Measurements from ENCODE around the gene DEFB114.
"Not testable (repeated sequence)": the region's sequence is repeated elsewhere in the genome, so short reads cannot be mapped to it uniquely, and the experiment has no call there.

DEFB114 gene, protein sequence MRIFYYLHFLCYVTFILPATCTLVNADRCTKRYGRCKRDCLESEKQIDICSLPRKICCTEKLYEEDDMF

DNA sequence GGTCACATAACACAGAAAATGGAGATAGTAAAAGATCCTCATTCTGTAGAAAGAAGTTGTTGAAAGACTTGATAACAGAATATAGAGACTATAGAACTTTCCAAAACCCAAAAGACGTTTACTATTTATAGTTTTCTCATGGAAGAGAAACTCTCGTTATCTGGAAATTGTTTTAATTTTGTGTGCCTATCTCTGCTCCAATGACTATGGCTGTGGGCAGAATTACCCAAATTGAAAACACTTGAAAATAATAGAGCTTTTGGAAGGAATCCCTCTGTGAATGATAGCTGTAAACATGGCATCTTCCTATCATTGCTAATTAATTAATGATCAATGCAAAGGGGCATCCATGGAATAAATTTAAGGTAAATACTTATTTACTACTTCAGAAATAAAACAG, at the start of gene DEFB114:
Gene DEFB114 (minus strand): TSS at position 101 of the 400 bp plus-strand sequence. CDS start 59 bp downstream, at position 42.
- no peak for DNase-seq (ENCODE audit: low read depth in 2 of 2)

DNA sequence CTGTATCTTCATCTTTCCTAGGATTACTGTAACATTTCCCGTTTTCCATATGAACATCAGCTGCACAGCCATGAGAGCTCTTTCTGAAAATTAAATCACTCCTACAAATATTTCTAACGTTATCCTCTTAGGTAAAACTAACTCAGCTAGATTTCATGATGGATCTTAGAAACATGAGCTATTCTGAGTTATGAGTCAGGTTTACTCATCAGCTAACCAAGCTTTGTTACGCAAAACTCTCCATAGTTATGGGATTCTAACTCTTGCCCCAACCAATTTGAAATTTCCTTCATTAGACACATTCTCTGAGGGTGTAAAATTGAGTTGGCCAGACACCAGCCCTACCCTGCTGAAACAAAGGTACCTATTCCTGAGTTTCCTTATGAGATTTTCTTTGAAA, 43.9 kb upstream of the DEFB114 start:
- no peak for DNase-seq (ENCODE audit: low read depth in 2 of 2)

DNA sequence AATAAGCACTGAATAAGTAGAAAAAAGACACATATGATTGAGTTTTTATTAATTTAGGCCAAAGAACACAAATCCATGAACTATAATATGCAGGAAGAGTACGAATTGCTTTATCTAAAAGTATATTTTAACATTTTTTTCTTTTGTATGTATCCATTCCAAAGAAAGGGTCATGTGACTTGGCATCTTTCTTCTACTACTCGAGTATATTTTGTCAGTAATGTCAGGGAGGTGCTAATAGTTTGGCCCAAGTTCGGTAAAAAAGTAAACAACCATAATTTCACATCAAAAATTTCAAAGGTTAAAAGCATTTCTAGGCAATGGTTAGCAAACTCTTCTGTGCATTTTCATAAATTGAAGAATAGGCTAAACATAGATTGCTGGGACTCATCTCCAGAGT, 39.2 kb upstream of the DEFB114 start:
- no peak for DNase-seq (ENCODE audit: low read depth in 2 of 2)

DNA sequence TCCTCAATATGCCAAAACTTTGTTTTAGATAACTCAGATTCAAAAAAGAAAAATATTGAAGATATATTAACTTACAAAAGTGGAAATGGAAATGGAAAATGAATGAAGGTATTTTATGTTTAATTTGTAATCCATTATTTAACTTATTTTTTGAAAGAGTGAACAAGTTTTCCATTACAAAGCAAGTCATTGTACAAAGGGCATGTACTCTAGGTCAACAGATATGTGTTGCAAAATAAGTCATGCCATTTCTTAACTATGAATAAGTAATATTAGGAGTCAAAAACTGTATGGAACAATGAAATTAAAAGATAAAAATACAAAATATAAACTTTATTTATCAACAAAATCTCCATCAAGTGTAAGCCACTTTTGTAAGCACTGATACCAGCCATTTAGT, 31.3 kb upstream of the DEFB114 start:
- DNase-seq (ENCODE audit: low read depth in 2 of 2), result no peak

DNA sequence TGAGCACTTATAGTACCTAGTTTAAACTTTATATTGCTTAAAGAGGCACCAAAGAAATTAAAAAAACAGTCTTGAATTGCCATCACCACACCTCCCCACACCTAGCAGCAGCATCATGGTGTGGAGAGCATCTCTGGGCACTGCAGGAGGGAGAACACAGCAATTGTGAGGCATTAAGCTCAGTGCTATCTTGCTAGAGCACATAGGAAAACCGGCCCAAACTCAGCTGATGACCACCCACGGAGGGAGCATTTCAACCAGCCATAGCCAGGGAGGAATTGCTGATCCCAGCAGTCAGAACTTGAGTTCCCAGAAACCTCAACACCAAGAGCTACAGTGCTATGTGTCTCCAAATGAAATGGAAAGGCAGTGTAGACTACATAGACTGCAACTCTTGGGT, 24.9 kb upstream of the DEFB114 start:
- DNase-seq (ENCODE audit: low read depth in 2 of 2), result no peak

DNA sequence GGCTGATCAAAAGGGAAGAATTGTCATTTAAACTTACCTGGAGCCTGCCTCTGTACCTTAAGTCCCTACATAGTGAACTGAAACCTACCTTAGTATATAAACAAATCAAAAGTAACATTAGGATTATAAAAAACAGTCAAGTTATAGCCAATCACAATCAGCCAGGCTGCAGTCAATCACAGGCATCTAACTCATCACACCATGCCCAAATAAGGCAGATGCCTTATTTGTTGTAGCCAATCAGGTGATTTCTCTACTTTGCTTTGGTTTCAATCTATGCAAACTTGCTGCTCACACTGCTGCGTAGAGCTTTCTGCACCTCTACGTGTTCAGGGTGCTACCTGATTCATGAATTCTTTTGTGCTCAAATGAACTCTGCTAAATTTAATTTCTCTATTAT, 23.8 kb upstream of the DEFB114 start:
- DNase-seq (ENCODE audit: low read depth in 2 of 2), result no peak

DNA sequence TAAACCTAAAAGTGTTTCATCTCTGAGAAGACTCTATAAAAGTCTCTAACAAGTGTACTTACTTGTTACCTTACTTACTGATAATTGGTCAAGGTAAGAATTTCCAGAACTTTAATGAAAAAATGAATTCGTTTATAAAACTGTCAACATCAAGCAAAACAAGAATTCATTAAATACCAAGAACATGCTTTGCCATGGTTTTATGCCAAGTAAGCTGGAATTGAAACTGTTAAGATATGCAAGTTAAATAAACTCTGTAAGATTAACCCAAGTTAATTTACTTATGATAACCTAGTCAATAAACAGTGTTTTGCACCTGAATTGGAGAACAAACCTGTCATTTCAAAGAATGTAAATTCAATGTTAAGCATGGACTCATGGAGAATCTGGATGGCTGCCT, 22.6 kb upstream of the DEFB114 start:
- DNase-seq (ENCODE audit: low read depth in 2 of 2), result no peak

DNA sequence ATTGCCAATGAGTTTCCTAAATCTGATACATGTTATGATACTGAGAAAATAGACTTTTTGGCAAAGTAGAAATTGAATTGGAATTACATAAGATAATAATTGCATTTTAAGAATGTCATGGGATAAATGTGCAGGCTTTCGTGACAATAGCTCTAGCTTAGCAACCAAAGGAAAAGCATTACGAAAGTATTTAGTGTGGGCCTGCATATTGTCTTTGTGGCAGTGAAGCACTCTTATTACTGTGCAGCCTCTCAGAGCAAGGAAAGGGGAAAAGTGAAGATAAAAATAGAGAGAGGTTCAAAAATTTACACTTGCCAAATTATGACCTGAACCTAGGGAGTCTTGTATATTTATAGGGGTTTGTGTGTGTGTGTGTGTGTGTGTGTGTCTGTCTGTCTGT, 18.1 kb upstream of the DEFB114 start:
- no peak for DNase-seq (ENCODE audit: low read depth in 2 of 2)

DNA sequence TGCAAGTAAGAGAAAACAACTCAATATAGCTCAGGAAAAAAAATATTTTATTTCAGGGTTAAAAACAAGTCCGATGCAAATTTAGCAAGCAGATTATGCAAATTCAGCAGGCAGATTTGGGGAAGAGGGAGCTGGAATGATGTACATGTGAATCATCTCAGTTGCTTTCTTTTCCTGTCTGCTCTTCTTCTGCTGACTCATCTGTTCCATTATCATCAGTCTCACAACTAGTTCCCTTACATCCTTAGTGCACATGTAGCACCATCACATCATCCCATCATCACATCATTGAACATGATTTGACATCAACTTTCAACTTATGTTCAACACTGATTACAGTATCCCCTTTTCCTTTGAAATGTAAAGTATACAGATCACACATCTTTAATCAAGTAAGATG, 16.9 kb upstream of the DEFB114 start:
- DNase-seq (ENCODE audit: low read depth in 2 of 2), result no peak

DNA sequence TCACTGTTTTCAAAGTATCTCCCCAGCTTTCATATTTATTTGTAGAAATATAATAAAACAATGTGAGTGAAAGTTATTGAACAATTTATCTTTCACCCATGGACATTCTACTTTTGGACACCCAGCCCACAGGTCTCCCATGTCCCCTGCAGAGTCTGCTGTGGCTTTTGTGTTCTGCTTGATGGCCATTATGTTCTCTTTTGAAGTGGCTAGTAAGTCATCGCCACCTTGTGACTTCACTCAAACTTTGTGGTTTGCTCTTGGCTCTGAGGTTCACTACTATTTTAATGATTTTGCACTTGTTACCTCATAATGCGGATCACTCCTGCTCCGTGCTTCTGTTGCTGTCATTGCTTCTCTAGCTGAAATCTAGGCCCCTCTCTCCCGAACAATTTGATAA, 15.6 kb upstream of the DEFB114 start:
- DNase-seq (ENCODE audit: low read depth in 2 of 2), result no peak

DNA sequence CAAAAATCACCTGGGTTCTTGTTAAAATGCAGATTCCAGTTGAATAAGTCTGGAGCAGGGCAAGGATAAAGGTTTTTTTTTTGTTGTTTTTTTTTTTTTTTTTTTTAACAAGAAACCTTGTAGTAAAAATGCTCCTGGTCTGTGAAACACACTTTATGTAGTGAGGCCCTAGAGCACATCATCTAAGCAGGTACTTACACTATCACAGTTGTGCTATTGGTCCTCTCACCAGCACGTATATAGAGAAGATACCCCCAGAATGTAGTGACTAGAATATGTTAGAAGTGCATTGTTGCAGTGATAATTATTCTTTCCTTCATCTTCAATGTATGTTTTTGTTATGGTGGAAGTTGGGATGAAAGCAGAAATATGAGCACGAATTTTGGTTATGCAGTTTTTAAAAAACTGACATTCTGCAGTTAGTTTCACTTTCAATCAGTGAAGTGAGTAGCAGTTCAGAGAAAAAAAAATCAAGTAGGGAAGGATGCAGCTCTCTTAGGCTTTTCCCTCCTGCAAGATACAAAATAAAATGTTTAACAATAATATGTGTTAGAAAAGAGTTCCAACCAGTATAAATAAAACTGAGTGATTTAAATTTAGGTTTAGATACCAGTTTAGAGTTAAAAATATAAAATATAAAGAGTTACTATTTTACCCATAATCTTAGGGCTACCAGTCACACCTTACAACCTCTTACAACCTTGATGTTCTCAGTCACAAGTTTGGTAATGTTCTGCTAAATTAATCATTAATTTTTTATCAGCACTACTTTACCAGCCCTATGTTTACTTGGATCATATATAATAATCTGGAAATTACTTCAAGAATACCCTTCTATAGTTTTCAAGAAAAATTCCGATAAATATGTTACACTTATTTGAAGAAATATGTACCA, 14.6 kb upstream of the DEFB114 start:
- DNase-seq (ENCODE audit: low read depth in 2 of 2), result no peak

DNA sequence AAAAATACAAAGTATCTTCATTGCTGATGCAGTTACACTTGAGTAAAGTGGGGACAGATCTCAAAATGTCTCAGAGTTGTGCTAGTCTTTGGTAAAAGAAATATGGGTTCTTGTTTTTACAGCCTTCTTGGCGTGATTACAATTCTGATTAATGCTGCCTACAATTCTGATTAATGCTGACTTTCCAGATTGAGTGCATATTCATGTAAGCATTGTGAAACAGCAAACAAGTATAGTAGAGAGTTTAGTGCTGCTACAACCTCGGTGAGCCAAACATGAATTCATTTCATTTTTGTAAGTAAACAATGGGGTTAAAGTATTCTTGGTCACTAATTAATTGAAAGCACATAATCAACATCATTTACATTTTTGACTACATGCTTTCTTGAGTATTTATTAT, 5.6 kb upstream of the DEFB114 start, which contains the start of gene DEFB113:
Gene DEFB113 (minus strand): TSS at position 21 of the 400 bp plus-strand sequence. CDS start 0 bp downstream, at position 21.
- no peak for DNase-seq (ENCODE audit: low read depth in 2 of 2)

DNA sequence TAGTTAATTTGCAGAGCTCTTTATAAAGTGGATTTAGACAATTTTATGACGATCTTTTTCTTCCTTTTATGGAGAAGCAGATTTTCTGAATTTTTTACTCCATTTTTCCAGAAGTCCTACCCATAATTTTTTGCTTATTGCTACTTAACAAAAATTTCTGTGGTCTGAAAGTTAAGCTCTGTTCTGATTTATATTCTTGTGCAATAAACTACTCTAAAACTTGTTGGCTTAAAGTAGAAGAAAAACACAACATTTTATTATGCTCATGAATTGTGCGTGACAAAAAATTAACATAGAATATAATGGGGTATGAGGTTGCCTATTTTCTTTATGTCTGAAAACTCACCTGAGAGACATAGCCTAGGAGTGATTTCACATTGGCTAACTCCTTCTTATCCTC, 2.9 kb upstream of the DEFB114 start:
- DNase-seq (ENCODE audit: low read depth in 2 of 2), result no peak

DNA sequence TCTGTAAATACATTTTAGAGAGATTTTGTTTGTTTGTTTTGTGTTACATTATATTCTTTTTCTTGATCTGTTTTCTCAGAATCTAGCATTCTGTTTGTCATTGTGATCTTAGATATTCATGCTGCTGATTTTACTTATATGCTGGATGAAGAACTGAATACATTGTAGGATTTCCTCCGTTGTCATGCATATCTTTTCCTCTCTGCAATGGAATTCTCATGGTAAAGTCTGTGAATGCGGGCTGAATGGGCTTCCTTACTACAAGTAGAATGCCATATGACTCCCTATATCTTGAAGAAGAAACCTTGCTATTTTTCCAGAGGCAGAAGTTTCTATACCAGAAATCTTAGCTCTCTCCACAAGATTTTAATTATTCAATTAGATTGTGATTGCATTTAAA, 2.4 kb upstream of the DEFB114 start:
- no peak for DNase-seq (ENCODE audit: low read depth in 2 of 2)

DNA sequence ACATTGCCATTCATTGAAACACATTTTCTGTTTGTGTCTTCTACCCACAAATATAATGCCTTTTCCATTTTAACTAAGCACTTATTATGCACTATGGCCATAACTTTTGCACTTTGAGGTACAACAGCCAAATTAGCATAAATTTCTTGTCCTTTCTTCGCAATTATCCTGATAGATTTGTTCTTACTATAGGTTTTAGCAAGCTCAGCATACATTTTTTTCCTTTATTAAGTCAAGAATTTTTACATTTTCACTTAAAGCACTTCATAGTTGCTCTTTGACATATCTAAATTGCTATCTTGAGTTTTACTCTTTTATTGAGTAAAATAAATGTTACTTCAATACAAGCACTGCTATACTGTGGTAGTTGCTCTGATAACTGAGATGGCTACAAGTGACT, 5.8 kb downstream of the DEFB114 start:
- DNase-seq (ENCODE audit: low read depth in 2 of 2), result no peak

DNA sequence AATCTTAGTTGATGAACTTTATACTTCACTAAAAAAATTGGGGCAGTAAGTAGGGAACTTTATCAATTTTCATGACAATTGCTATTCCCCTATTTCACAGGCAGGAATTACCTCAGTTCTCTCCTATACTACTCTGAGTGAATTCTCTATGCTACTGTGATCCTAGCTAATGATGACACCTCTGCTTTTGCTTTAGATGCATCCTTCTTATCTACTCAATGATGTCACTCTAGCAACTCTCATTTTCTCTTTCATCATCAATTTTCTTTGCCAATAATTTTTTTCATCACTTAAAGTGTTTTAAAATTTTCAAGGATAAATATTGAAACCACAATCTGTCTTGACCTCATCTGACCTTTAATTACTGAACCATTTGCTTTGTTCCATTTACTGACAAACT, 8.1 kb downstream of the DEFB114 start:
- DNase-seq (ENCODE audit: low read depth in 2 of 2), result no peak

DNA sequence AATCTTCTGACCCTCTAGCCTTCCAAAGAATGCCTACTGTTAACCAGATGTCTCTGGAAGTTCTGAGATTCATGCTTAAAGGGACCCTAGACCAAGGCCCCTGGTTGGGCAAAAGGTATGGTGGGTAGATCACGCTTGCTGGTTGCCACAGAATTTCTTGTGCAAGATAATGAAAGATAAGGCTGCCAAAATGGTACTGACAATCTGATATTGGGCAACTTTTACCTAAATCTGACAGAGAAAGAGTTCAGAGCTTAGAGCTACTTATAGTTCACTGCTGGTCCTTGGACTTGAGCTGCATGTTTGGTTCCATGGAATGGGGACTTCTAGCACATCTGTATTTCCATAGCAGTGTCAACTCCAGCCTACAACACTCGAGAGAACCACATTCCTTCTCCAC, 12.0 kb downstream of the DEFB114 start:
- no peak for DNase-seq (ENCODE audit: low read depth in 2 of 2)

DNA sequence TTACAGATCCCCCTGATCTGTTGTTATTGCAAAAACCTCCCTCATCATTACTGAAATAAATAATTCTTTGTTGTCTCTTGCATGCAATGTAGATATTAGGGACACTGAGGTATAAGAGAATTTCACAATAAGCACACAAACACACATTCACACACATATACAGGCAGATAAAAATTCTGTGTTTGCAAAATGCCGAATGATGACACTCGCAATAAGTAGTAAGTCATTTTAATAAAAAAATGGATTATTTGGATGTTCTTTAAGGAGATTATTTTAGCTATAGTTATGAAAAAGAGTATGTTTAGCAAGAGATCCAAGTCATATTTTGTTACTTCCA, 13.6 kb downstream of the DEFB114 start:
- DNase-seq (ENCODE audit: low read depth in 2 of 2), result no peak

DNA sequence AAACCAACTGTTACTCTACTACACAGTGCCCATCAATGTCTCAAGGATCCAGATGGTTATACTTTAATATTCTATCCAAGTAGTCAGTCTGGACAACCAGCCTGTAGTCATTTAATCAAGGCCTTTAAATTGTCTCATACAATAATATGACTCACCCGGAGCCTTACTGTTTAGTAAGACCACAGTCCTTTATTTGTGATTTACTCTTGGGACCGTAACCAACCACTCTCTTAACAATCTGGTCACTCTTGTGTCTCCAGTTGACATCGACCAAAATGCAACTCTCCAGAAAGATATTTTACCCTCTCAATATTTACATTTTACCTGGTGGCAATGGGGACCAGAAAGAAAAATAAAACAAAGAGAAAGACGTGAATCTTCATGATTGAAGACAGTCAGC, 14.9 kb downstream of the DEFB114 start:
- no peak for DNase-seq (ENCODE audit: low read depth in 2 of 2)

DNA sequence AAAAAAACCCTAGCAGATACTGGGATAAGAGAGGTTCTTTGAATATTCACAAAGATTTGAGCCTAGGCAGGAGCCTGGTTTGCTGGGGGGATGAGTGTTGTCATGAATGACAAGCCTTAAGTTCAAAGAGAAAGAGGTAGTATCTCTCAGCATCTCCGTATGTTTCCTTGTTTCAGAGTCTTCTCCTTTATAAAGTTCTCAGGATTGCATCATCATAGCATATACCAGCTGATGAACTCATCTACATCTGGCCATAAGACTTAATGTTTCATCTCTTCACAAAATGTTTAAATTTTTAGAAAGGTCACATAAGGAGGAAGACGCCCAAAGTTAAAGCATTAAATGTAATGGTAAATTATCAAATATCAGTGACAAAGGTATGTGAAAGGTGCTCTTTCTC, 17.1 kb downstream of the DEFB114 start:
- no peak for DNase-seq (ENCODE audit: low read depth in 2 of 2)

DNA sequence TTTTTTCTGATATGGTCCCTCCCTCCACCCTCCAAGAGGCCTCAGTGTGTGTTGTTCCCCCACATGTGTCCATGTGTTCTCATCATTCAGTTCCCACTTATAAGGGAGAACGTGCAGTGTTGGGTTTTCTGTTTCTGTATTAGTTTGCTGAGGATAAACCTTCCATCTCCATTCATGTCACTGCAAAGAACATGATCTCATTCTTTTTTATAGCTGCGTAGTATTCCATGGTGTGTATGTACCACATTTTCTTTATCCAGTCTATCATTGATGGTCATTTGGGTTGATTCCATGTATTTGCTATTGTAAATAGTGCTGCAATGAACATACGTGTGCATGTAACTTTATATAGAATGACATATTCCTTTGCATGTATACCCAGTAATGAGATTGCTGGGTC, 19.9 kb downstream of the DEFB114 start:
- not testable (repeated sequence) for DNase-seq (ENCODE audit: low read depth in 2 of 2)

DNA sequence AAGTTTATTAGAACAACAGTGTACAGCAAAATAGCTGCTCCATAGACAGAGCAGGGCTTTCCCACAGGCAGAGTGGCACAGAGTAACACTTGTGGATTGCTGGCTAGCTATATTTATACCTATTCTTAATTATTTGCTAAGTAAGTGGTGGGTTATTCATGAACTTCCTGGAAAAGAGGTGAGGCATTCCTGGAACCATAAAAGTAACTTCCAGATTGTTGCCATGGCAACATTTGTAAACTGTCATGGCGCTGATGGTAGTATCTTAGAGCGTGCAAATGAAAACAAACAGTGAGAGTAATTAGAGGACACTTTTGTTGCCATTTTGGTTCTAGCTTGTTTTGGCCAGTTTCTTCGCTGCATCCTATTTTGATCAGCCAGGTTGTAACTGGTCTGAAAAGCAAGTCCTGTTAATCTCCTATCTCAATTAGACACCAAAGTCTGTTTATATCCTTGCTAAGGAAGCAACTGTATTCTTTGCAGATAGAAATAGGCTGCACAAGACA, 23.9 kb downstream of the DEFB114 start:
- DNase-seq (ENCODE audit: low read depth in 2 of 2), result no peak

DNA sequence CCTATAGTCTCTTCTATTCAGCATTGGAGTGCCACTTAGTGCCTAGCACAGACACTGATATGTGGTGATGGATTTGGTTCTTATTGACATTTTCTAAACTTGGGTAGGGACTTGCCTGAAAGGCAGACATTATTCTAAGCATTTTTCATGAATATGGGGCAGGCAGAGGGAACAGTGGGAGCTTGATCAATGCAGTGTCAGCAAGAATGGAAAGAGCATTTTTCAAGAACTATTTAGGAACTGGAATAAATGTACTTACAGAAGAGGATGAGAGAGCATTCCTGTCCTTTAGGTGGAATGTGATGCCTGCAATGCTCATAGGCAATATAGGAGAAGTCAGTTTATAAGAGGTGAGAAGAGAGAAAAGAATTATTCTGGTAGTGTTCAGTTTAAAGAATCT, 26.2 kb downstream of the DEFB114 start:
- no peak for DNase-seq (ENCODE audit: low read depth in 2 of 2)

DNA sequence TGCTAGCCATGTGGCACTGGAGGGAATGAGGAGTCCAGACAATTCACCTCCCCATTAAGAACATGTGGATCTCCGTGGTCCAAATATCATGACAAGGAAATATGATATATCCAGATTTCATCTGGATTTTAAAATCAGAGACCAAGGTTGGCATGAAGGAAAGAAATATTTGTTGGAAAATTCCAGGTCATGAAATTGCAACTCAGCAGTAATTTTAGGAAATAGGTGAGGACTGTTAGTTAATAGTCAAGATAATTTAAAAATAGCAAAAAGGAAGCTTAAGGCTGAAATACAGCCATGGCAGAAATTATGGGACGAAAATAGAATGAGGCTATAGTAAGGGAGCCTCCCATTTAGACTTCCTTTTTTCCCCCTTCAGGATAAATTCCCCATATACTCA, 26.9 kb downstream of the DEFB114 start:
- DNase-seq (ENCODE audit: low read depth in 2 of 2), result no peak

Measured in activated CD4-positive, alpha-beta T cell treated with anti-CD3 and anti-CD28 coated beads for 24 hours (primary cell).